Renal cortex interstitium (tissue), 11 donors: ENCODE measurements around the gene NR3C1. TPM values are rescaled to one million over a fixed set of nuclear protein-coding genes. Genes with fewer than 3 reads are reported as not detected.
"Not testable (repeated sequence)": the region's sequence is repeated elsewhere in the genome, so short reads cannot be mapped to it uniquely, and the experiment has no call there.

Experiments used
- DNase-seq, 11 donors: peaks; one replicate each; pipeline ENCODE4 v3.0.0-alpha.2; 2013; ENCODE audit warnings: low read depth in 9 of 11, low spot score in 4 of 11; ENCODE audit errors: extremely low read depth in 1 of 11
- polyA plus RNA-seq, 3 donors: library from polyadenylated mRNA; unstranded; fragments of 120-200 nt; gene quantifications; one replicate each; pipeline ENCODE4 v1.2.1, GENCODE V29; 2013; ENCODE audit not compliant: insufficient read length in 3 of 3

Gene NR3C1
- polyA plus RNA-seq, 3 donors: 32.5 to 37.5 (median 33.9) TPM

- no peak for DNase-seq
These were observed 54.3 kb downstream of the NR3C1 start for GRCh38 chr5:143349177-143349576.

- no peak for DNase-seq
These were observed 55.7 kb downstream of the NR3C1 start for GRCh38 chr5:143347698-143348344.

- no peak for DNase-seq
These were observed 56.4 kb downstream of the NR3C1 start for GRCh38 chr5:143347046-143347445.

GRCh38 chr5:143345671-143346440 is 57.6 kb downstream of the NR3C1 start:
- no peak for DNase-seq

- no peak for DNase-seq
These were observed 60.4 kb downstream of the NR3C1 start for GRCh38 chr5:143343042-143343441.

GRCh38 chr5:143342607-143343006 is 60.9 kb downstream of the NR3C1 start:
- no peak for DNase-seq

GRCh38 chr5:143341807-143342570 is 61.5 kb downstream of the NR3C1 start:
- DNase-seq: no peak

GRCh38 chr5:143340891-143341685 is 62.4 kb downstream of the NR3C1 start:
- no peak for DNase-seq

GRCh38 chr5:143338658-143339366 is 64.7 kb downstream of the NR3C1 start:
- no peak for DNase-seq

- no peak for DNase-seq
These were observed 65.5 kb downstream of the NR3C1 start for GRCh38 chr5:143337946-143338345.

- DNase-seq: no peak
These were observed 67.0 kb downstream of the NR3C1 start for GRCh38 chr5:143336485-143336884.

- DNase-seq: no peak
These were observed 68.6 kb downstream of the NR3C1 start for GRCh38 chr5:143334903-143335302.

- DNase-seq: not testable (repeated sequence)
These were observed 69.1 kb downstream of the NR3C1 start for GRCh38 chr5:143334380-143334779.

GRCh38 chr5:143331956-143332355 is 71.5 kb downstream of the NR3C1 start:
- DNase-seq: no peak

- DNase-seq: no peak
These were observed 73.6 kb downstream of the NR3C1 start for GRCh38 chr5:143329843-143330242.

GRCh38 chr5:143328589-143329220 is 74.8 kb downstream of the NR3C1 start:
- no peak for DNase-seq

GRCh38 chr5:143325086-143325485 is 78.4 kb downstream of the NR3C1 start:
- DNase-seq: not testable (repeated sequence)
